ENCODE results near the gene EPO.
A peak's percentile ranks its signal among the peaks of the same experiment; 100 is the strongest.
"Not testable (repeated sequence)": the region's sequence is repeated elsewhere in the genome, so short reads cannot be mapped to it uniquely, and the experiment has no call there.

The EPO gene

GRCh38 chr7:100705753-100706671, 14.3 kb upstream of the EPO start, which contains the start of gene POP7:
Gene POP7 (plus strand): TSS chr7:100706121. CDS start chr7:100706831, 710 bp downstream.
- ATAC-seq, result peak; percentile 97 to 98

DNA sequence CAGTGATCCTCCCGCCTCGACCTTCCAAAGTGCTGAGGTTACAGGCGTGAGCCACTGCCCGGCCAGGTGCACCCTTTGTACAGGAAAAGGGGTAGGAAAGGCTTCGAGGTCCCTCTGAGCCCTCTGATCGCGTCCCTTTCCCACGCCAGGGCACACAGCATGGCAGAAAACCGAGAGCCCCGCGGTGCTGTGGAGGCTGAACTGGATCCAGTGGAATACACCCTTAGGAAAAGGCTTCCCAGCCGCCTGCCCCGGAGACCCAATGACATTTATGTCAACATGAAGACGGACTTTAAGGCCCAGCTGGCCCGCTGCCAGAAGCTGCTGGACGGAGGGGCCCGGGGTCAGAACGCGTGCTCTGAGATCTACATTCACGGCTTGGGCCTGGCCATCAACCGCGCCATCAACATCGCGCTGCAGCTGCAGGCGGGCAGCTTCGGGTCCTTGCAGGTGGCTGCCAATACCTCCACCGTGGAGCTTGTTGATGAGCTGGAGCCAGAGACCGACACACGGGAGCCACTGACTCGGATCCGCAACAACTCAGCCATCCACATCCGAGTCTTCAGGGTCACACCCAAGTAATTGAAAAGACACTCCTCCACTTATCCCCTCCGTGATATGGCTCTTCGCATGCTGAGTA, 13.5 kb upstream of the EPO start:
- no peak for ATAC-seq

- ATAC-seq, result no peak
Measured at GRCh38 chr7:100708395-100708794, 11.9 kb upstream of the EPO start.

DNA sequence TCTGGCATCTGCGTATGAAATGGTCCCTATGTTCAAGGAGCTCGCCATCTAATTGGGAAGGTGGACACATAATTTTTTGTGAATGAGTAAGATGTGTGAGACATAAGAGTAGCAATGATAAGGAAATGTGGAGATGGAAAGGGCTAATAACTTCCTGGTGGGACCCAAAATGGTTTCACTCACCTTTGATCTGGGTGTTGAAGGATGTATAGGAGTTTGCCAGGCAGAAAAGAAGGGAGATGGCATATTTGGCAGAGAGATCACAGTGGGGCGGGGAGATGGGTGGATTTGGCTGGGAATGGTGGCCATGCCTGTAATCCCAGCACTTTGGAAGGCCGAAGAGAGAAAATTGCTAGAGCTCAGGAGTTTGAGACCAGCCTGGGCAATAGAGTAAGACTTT, 9.8 kb upstream of the EPO start:
- no peak for ATAC-seq

GRCh38 chr7:100711369-100711768, 8.9 kb upstream of the EPO start:
- no peak for ATAC-seq

DNA sequence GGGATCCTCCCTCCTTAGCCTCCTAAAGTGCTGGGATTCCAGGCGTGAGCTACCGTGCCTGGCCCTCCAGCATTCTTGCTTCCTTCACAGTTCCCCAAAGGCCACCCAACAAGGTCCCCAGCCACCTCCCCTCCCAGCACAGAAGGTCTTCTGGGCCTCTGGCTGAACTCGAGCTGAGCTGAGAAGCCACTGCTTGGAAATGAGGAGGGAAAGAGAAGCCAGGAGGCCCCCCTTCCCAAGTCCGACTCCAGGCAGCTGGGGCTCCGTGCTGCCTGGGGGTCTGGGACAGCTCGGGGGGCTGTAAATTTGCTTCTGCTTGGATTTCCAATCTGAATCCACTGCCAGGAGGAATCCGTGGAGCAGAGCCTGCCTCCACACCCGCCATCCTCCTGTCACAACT, 5.5 kb upstream of the EPO start:
- no peak for ATAC-seq

GRCh38 chr7:100717073-100717472, 3.2 kb upstream of the EPO start:
- ATAC-seq, result not testable (repeated sequence)

- ATAC-seq, result no peak
Measured at GRCh38 chr7:100719523-100720278, 567 bp upstream of the EPO start.

- ATAC-seq, result no peak
Measured at GRCh38 chr7:100720671-100721504, 620 bp downstream of the EPO start.

GRCh38 chr7:100721505-100721812, 1.2 kb downstream of the EPO start:
- ATAC-seq, result no peak

GRCh38 chr7:100722480-100723212, 2.4 kb downstream of the EPO start:
- ATAC-seq, result no peak

DNA sequence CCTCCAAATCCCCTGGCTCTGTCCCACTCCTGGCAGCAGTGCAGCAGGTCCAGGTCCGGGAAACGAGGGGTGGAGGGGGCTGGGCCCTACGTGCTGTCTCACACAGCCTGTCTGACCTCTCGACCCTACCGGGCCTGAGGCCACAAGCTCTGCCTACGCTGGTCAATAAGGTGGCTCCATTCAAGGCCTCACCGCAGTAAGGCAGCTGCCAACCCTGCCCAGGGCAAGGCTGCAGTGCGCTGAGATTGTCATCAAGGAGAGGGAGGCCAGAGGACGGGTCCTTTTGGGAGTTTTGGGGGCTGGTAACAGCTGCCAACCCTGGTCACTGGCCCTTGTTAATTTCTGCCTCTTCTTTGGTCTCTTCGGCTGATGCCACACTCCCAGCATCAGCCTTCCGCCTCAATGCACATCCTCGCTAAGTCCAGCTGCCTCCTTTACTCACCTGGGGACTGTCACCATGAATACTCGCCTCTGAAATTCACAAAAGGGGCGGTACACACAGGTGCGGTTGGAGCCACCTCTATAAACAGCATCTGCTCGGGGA, 3.5 kb downstream of the EPO start:
- ATAC-seq, result no peak

DNA sequence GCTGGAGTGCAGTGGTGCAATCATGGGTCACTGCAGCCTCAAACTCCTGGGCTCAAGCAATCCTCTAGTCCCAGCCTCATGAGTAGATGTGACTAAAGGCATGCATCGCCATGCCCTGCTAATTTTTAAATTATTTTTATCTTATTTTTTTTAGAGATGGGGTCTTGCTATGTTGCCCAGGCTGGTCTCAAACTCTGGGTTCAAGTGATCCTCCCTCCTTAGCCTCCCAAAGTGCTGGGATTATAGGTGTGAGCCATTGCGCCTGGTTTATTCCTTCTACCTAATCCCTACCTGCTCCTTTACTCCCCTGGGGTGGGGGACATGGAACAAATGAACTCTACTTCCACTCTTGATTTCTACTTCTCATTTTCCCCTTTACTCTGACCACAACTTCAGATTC, 4.1 kb downstream of the EPO start:
- ATAC-seq, result not testable (repeated sequence)

DNA sequence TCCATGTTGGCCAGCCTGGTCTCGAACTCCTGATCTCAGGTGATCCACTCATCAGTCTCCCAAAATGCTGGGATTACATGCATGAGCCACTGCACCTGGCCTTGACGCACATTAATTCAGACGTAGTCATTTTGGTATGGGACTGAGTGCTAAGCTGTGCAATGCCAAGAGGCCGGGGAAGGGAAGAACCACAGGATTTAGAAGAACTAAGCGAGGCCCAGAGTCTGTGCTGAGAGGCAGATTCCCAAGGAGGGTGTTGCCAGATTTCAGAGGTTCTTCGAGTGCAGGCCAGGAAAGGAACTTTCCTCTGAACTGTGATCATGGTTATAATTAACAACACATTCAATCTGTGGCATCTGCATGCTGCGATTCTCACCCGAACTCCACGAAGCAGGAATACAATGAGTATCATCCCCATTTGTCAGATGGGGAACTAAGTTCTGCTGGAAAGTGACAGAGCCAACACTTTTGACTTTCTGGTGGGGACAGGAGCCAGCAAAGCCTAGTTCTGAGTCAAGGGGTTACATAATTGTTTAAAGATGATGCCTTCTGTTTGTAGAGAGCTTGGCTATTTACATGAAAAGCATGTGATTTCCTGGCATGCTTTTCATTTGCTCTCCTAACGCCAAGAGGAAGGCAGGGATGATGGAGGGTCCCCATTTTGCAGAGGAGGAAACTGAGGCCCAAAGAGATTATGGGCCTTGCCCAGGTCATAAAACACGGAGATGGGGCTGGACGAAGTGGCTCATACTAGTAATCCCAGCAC, 6.9 kb downstream of the EPO start:
- no peak for ATAC-seq

- ATAC-seq, result no peak
Measured at GRCh38 chr7:100728196-100728595, 7.9 kb downstream of the EPO start.

DNA sequence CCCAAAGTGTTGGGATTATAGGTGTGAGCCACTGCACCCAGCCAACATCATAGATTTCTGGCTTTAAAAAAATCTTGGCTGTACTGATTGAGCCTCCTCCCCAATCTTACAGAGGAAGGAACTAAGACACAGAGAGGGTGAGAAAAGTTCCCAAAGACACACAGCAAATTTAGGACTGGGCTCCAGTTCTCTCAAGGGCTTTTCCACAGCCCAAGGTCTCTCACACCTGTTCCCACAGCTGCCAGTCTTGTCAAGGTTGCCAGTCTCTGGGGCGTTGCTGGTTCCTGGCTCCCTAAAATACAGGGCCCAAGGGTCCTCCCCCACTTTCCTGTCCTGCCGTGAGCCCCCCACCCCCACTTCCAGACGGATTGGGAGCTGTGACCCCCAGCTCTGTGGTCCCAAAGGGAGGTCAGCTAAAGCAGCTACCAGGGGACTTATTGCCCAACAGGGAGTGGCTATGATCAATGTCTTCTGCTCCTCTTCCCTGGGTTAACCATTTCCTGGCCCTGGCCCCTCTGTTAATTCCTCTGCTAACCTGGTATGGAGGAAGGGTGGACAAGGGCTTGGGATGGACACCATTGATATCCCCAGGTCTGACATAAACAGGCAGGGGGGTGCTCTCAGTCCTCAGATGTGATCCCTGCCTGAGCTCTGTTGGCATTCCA, 10.0 kb downstream of the EPO start:
- ATAC-seq, result no peak

GRCh38 chr7:100731937-100732636, 11.8 kb downstream of the EPO start:
- no peak for ATAC-seq

GRCh38 chr7:100735730-100736129, 15.5 kb downstream of the EPO start:
- ATAC-seq, result no peak

GRCh38 chr7:100736671-100737070, 16.4 kb downstream of the EPO start:
- no peak for ATAC-seq

- ATAC-seq, result no peak
Measured at GRCh38 chr7:100739934-100740333, 19.7 kb downstream of the EPO start.

Measured in activated CD4-positive, CD25-positive, alpha-beta regulatory T cell treated with anti-CD3 and anti-CD28 coated beads, Interleukin-2, amount 50 U/mL, for 24 hours (primary cell).